OCI-LY7 (cell line): Measurements from ENCODE around the gene ZBTB34.

Experiments used
- CTCF ChIP-seq: fragments of 200-600 bp; sonication (generic); conservative IDR thresholded peaks from 2 replicates; pipeline ENCODE4 v1.5.1; 2014; ENCODE audit warnings: mild to moderate bottlenecking, antibody characterized with exemption, low read length, moderate library complexity, mixed read lengths
- EZH2phosphoT487 ChIP-seq: fragments of 200-600 bp; sonication (generic); IDR thresholded peaks from 2 replicates; pipeline ENCODE4 v1.6.1; 2018; ENCODE audit warnings: low read depth, borderline replicate concordance, mild to moderate bottlenecking, mixed run types, antibody characterized with exemption, low read length, moderate library complexity, mixed read lengths

- TF ChIP-seq CTCF (no peak), EZH2phosphoT487 (no peak)
These were observed 4.0 kb upstream of the ZBTB34 start for GRCh38 chr9:126856326-126856877.
